Osteocyte (in vitro differentiated cells): ENCODE measurements around the gene IGFBP3. TPM values are rescaled to one million over a fixed set of nuclear protein-coding genes. Genes with fewer than 3 reads are reported as not detected.

Experiments used
- DNase-seq: peaks from one replicate; pipeline ENCODE4 v3.0.0; 2021; ENCODE audit warnings: mixed read lengths; ENCODE audit not compliant: unreplicated experiment; ENCODE audit errors: extremely low spot score
- H3K27ac Mint-ChIP-seq: one replicate; pipeline ENCODE4 v1.8.0; 2021; ENCODE audit warnings: mild to moderate bottlenecking, mixed read lengths; ENCODE audit not compliant: unreplicated experiment
- H3K27me3 Mint-ChIP-seq: one replicate; pipeline ENCODE4 v1.8.0; 2021; ENCODE audit warnings: mixed read lengths; ENCODE audit not compliant: unreplicated experiment
- H3K36me3 Mint-ChIP-seq: one replicate; pipeline ENCODE4 v1.8.0; 2021; ENCODE audit warnings: mixed read lengths; ENCODE audit not compliant: unreplicated experiment
- H3K4me1 Mint-ChIP-seq: one replicate; pipeline ENCODE4 v1.8.0; 2021; ENCODE audit warnings: mixed read lengths; ENCODE audit not compliant: unreplicated experiment
- H3K4me3 Mint-ChIP-seq: one replicate; pipeline ENCODE4 v1.8.0; 2021; ENCODE audit warnings: mild to moderate bottlenecking, moderate library complexity, mixed read lengths; ENCODE audit not compliant: unreplicated experiment
- H3K9me3 Mint-ChIP-seq: one replicate; pipeline ENCODE4 v1.8.0; 2021; ENCODE audit warnings: mixed read lengths; ENCODE audit not compliant: unreplicated experiment
- total RNA-seq: library from RNA; stranded (reverse); gene quantifications from 2 replicates; pipeline ENCODE4 v1.2.1, GENCODE V29; 2021
- TF ChIP-seq, protein P1 (sequence below): fragments of 200-600 bp; sonication (generic); IDR thresholded peaks from 2 replicates; pipeline ENCODE4 v1.5.0; 2021; ENCODE audit warnings: antibody characterized with exemption, mild to moderate bottlenecking, moderate library complexity

IGFBP3 gene
- total RNA-seq, 1 donor from 2014 or later, result 321 TPM

GRCh38 chr7:45937301-45937700, 16.2 kb upstream of the IGFBP3 start:
- H3K4me3 Mint-ChIP-seq, result no peak overlapping the region
- no peaks in the 10 kb centered on the region for H3K9me3 Mint-ChIP-seq
- no peaks in the 10 kb centered on the region for H3K27me3 Mint-ChIP-seq
- H3K4me1 Mint-ChIP-seq, result no peaks in the 10 kb centered on the region
- TF ChIP-seq, protein P1, sequence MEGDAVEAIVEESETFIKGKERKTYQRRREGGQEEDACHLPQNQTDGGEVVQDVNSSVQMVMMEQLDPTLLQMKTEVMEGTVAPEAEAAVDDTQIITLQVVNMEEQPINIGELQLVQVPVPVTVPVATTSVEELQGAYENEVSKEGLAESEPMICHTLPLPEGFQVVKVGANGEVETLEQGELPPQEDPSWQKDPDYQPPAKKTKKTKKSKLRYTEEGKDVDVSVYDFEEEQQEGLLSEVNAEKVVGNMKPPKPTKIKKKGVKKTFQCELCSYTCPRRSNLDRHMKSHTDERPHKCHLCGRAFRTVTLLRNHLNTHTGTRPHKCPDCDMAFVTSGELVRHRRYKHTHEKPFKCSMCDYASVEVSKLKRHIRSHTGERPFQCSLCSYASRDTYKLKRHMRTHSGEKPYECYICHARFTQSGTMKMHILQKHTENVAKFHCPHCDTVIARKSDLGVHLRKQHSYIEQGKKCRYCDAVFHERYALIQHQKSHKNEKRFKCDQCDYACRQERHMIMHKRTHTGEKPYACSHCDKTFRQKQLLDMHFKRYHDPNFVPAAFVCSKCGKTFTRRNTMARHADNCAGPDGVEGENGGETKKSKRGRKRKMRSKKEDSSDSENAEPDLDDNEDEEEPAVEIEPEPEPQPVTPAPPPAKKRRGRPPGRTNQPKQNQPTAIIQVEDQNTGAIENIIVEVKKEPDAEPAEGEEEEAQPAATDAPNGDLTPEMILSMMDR, result no peak
- H3K27ac Mint-ChIP-seq, result no peak overlapping the region
- H3K36me3 Mint-ChIP-seq, result no peaks in the 10 kb centered on the region
- DNase-seq, result no peak

DNA sequence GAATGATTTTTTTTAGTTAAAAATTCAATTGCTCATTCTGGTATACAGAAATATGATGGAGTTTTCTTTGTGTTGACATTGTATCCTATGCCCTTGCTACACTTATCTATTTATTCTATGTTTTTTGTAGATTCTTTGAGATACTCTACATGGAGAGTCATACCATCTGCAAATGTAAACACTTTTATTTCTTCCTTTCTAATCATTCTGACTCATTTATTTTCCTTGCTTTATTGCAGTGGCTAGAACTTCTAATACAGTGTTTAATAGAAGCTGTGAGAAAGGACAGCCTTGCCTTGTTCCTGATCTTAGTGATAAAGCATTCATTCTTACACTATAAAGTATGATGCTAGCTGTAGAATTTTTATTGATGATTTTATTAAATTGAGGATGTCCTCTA, 9.9 kb upstream of the IGFBP3 start:
- H3K27me3 Mint-ChIP-seq, result no peaks in the 10 kb centered on the region

GRCh38 chr7:45927721-45928120, 6.6 kb upstream of the IGFBP3 start:
- Mint-ChIP-seq H3K9me3 (peaks cover 21% of the 10 kb centered on the region), H3K27me3 (no peaks in the 10 kb centered on the region), H3K4me1 (peaks cover 34% of the 10 kb centered on the region), H3K36me3 (peaks cover 2% of the 10 kb centered on the region), H3K27ac (no peak overlapping the region), H3K4me3 (no peak overlapping the region)
- TF ChIP-seq, protein P1, result no peak
- no peak for DNase-seq

More for the DNA sequence above, 9.9 kb upstream of the IGFBP3 start:
- Mint-ChIP-seq H3K9me3 (peaks cover 21% of the 10 kb centered on the region), H3K4me3 (no peak overlapping the region), H3K27ac (no peak overlapping the region), H3K36me3 (peaks cover 2% of the 10 kb centered on the region), H3K4me1 (peaks cover 12% of the 10 kb centered on the region)
- TF ChIP-seq, protein P1, result no peak
- no peak for DNase-seq

DNA sequence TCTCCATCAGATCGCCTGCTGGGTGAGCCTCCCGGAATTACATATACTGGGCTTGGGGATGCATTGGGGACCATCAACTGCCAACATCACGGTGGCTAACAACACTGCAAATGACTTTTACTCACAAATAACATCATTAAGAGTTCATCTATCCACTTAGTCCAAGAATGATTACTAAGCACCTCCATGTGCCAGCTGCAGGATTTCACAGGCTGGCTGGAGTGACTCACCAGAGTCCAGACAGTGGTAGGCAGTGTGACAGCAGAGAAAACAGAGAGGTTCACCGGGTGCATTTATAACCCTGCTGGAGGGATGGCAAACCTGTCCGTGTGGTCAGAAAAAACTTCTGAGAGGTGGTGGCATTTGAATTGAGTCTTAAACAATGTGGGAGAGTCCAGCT, 3.2 kb upstream of the IGFBP3 start:
- no peaks in the 10 kb centered on the region for H3K27me3 Mint-ChIP-seq
- peaks cover 10% of the 10 kb centered on the region for H3K9me3 Mint-ChIP-seq
- peaks cover 59% of the 10 kb centered on the region for H3K4me1 Mint-ChIP-seq
- TF ChIP-seq, protein P1, result peak; percentile 12
- H3K36me3 Mint-ChIP-seq, result no peaks in the 10 kb centered on the region
- no peak overlapping the region for H3K4me3 Mint-ChIP-seq
- peak overlapping the region; percentile 86 for H3K27ac Mint-ChIP-seq
- no peak for DNase-seq

- H3K4me3 Mint-ChIP-seq, result no peak overlapping the region
- H3K27ac Mint-ChIP-seq, result peak overlapping the region; percentile 86
- no peak for DNase-seq
- H3K27me3 Mint-ChIP-seq, result no peaks in the 10 kb centered on the region
- H3K9me3 Mint-ChIP-seq, result peaks cover 8% of the 10 kb centered on the region
- H3K4me1 Mint-ChIP-seq, result peaks cover 63% of the 10 kb centered on the region
- no peaks in the 10 kb centered on the region for H3K36me3 Mint-ChIP-seq
- TF ChIP-seq, protein P1, result no peak
Measured at GRCh38 chr7:45923818-45924217, 2.7 kb upstream of the IGFBP3 start.
